GM12872 (cell line): ENCODE results near the gene AXIN1.

Experiments
- CTCF ChIP-seq: IDR thresholded peaks from 3 replicates; pipeline ENCODE4 v1.5.1; 2011; ENCODE audit warnings: low read depth, mild to moderate bottlenecking, low read length, moderate library complexity; ENCODE audit not compliant: insufficient read depth

Gene AXIN1

GRCh38 chr16:373848-374615, 21.5 kb upstream of the AXIN1 start:
- TF ChIP-seq CTCF, result no peak

GRCh38 chr16:373020-373598, 20.6 kb upstream of the AXIN1 start:
- TF ChIP-seq CTCF, result no peak

GRCh38 chr16:372302-372983, 19.9 kb upstream of the AXIN1 start:
- no peak for TF ChIP-seq CTCF

- no peak for TF ChIP-seq CTCF
Observed at GRCh38 chr16:371515-372301, 19.2 kb upstream of the AXIN1 start.

- TF ChIP-seq CTCF, result no peak
Observed at GRCh38 chr16:370979-371514, 18.5 kb upstream of the AXIN1 start.

- no peak for TF ChIP-seq CTCF
Observed at GRCh38 chr16:370443-370842, 17.9 kb upstream of the AXIN1 start, which contains the start of gene MRPL28. Gene MRPL28, minus strand, starts transcription at chr16:370538. Its CDS starts 320 bp downstream, at chr16:370218.
